ENCODE measurements around the gene LLPH.
"Not testable (repeated sequence)": the region's sequence is repeated elsewhere in the genome, so short reads cannot be mapped to it uniquely, and the experiment has no call there.

The LLPH gene

DNA sequence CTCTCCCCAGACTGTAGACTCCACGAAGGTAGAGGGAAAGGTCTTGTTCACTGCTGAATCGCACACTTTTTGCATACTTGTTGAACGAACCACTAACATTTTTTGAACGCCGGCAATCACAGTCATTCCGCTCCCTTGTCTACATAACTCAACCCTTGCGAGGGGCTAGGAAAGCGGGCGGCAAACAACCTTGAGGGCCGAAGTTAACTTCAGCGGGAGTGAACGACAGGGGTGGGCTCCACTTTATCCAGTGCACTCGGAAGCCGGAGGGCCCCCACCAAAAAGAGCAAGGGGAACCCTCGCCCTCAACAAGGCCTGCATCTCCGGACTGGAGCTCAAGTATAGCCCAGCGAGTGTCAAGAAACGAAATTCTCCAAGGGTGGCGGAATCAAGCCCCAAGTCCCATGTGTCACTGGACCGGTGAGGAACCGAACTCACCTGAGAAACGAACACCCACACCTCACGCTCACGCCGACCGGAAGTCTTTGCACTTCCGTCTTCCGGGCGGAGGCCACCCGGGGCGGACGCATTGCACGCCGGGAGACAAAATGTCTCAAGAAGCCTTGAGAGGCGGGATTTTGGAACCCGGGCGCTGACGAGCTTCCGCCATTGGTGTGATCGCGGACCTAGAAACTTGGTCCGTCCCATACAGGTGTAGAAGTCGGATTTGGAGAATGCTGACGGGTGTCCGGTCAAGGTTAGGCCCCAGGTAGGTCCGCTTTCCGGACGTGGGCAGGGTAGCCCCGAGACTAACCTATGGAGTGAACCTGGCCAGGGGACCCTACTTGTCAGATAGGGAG is at the start of gene LLPH:
Gene LLPH (minus strand): TSS at position 484 of the 800 bp plus-strand sequence. CDS start 1,644 bp downstream, outside the sequence.
- Mint-ChIP-seq H3K36me3 (ENCODE audit: low read depth) (peaks cover 46% of the 10 kb centered on the region), H3K4me1 (ENCODE audit: low read depth) (peaks cover 39% of the 10 kb centered on the region), H3K27me3 (ENCODE audit: low read depth) (no peaks in the 10 kb centered on the region), H3K4me3 (peak within 1 kb of the TSS; percentile 96), H3K27ac (peak within 1 kb of the TSS; percentile 96), H3K9me3 (no peaks in the 10 kb centered on the region)
- peak; percentile 89 for DNase-seq (ENCODE audit: low spot score)

DNA sequence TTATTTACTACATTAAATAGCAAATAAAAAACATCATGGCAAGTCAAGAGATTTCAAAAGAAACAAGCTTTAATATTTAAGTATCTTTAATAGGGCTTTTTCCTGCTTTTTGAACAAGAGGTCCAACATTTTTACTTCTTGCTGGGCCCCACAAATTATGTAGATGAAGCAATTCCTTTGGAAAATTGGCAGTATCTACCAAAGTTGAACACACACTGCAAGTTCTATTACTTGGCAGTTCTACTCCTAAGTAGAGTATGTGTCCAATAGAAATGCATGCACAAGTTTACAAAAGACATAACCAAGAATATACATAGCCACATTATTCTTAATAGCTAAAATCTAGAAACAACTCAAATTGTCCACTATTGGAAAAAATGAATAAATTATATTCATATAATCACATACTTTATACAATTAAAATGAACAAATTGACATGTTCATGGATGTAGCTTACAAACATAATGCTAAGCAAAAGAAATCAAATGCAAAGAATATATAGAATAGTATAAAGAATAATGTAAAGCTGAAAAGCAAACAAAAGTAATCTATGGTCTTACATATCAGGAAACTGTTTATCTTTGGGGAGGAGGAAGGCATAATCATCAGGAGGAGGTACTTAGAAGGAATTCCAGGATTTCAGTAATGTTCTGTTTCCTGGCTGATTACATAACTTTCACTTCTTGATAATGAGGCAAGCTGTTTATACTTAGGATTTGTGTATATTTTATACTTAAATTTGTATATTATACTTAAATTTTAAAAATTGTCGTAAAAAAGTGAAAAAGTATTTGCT is 45.8 kb upstream of the LLPH start:
- no peaks in the 10 kb centered on the region for H3K9me3 Mint-ChIP-seq
- DNase-seq (ENCODE audit: low spot score): no peak
- H3K4me3 Mint-ChIP-seq: no peak overlapping the region
- peaks cover under 1% of the 10 kb centered on the region for H3K4me1 Mint-ChIP-seq (ENCODE audit: low read depth)
- H3K36me3 Mint-ChIP-seq (ENCODE audit: low read depth): no peaks in the 10 kb centered on the region
- peaks cover 28% of the 10 kb centered on the region for H3K27me3 Mint-ChIP-seq (ENCODE audit: low read depth)
- H3K27ac Mint-ChIP-seq: no peak overlapping the region

DNA sequence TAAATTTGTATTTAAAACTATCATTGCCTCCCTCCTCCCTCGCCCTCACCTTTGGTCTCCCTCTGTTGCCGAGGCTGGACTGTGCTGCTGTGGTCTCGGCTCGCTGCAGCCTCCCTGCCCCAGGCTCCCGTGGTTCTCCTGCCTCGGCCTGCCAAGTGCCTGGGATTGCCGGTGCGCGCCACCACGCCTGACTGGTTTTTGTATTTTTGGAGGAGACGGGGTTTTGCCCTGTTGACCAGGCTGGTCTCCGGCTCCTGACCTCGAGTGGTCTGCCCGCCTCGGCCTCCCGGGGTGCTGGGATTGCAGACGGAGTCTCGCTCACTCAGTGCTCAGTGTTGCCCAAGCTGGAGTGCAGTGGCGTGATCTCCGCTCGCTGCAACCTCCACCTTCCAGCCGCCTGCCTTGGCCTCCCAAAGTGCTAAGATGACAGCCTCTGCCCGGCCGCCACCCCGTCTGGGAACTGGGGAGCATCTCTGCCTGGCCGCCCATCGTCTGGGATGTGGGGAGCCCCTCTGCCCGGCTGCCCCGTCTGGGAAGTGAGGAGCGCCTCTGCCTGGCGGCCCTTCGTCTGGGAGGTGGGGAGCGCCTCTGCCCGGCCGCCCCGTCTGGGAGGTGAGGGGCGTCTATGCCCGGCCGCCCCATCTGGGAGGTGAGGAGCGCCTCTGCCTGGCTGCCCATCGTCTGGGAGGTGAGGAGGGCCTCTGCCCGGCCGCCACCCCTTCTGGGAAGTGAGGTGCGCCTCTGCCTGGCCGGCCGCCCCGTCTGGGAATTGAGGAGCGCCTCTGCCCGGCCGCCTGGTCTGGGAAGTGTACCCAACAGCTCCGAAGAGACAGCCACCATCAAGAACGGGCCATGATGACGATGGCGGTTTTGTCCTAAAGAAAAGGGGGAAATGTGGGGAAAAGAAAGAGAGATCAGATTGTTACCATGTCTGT is 44.1 kb upstream of the LLPH start:
- H3K27me3 Mint-ChIP-seq (ENCODE audit: low read depth): peaks cover 28% of the 10 kb centered on the region
- not testable (repeated sequence) for H3K27ac Mint-ChIP-seq; DNase-seq (ENCODE audit: low spot score); H3K9me3 Mint-ChIP-seq; H3K36me3 Mint-ChIP-seq (ENCODE audit: low read depth); H3K4me1 Mint-ChIP-seq (ENCODE audit: low read depth); H3K4me3 Mint-ChIP-seq

DNA sequence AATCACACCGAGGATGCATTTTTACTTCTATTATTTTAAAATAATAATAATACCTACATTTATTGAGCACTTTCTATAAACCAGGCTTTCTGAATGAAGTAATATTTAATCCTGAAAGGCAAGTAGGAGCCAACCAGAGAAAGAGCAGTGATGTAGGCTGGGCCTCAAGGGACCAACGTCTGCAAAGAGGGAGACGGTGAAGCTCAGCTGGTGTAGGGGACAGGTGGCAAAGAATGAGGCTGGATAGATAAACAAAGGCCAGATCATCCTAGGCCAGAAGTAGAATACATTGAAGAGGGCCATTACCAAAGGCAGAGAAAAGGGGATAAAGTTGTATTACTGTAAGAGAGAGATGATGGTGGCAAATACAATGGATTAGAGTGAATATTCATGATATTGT is 40.1 kb upstream of the LLPH start:
- Mint-ChIP-seq H3K27ac (peak overlapping the region; percentile 98), H3K4me1 (ENCODE audit: low read depth) (peaks cover 20% of the 10 kb centered on the region)

DNA sequence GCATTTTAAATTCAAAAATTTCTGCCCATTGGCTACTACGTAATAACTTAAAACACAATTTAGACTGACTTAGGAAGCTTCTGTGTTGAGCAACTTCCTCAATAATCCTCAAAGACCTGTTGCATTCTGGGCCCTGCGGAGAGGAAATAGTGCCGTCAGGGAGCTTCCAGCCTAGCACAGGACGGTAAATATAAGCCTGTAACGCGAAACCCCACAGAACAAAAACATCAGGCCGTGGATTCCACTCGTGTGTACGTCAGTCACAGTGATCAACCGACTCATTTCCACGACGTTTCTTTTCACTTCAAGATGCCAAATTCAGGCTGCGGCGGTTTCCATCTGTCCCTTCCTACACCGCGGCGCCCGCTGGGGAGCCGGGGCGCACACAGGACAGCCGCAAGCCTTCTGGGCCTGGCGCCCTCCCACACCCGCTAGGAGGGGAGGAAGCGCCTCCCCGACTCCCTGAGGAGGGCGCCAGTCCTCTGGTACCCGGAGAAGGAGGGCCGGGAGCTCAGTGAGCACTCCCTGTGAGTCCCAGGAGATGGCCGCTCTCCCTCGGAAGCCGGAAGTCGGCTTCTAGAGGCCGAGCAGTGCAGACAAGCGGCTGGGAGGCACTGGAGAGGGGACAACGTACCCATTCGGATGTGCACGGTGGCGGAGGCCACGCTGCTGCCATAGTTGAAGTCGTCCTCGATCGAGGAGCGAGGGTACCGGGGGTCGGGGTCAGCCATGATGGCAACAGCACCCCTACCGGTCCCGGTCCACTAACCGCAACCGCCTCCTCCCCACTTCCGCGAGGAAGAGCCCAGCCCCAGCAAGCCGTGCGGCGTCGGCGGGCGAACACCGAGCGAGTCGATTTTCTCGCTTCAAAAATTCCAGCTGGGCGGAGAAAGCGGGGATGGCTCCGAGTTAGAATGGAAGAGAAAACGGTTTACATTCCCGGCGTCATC is 38.9 kb upstream of the LLPH start, which contains the start of gene TMBIM4:
Gene TMBIM4 (minus strand): TSS at position 776 of the 950 bp plus-strand sequence. CDS start 45 bp downstream, at position 731.
- Mint-ChIP-seq H3K4me3 (peak within 1 kb of the TSS; percentile 94), H3K36me3 (ENCODE audit: low read depth) (peaks cover 38% of the 10 kb centered on the region), H3K4me1 (ENCODE audit: low read depth) (peaks cover 23% of the 10 kb centered on the region), H3K27me3 (ENCODE audit: low read depth) (no peaks in the 10 kb centered on the region), H3K9me3 (peaks cover 28% of the 10 kb centered on the region), H3K27ac (peak within 1 kb of the TSS; percentile 98)
- peak; percentile 88 for DNase-seq (ENCODE audit: low spot score)

More for the DNA sequence above, 40.1 kb upstream of the LLPH start:
- DNase-seq (ENCODE audit: low spot score): no peak
- Mint-ChIP-seq H3K4me3 (peak overlapping the region; percentile 94), H3K9me3 (peaks cover 17% of the 10 kb centered on the region), H3K27me3 (ENCODE audit: low read depth) (peaks cover 2% of the 10 kb centered on the region), H3K36me3 (ENCODE audit: low read depth) (peaks cover 29% of the 10 kb centered on the region)

DNA sequence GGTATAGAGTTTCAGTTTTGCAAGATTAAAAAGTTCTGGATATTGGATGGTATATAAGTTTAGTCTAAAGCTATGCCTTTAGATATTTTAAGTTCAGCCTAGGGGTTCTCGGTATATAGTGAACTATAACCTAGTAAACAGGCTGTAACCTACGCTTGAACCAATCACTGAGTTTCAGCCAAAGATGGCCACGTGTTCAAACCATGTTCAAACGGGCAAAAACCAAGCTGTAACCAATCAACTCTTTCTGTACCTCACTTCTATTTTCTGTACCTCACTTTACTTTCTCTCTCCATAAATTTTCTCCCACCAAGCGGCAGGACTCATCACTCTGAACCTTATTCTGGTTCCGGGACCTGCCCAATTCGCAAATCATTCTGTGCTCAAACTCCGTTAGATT is 37.9 kb upstream of the LLPH start:
- peaks cover 32% of the 10 kb centered on the region for H3K9me3 Mint-ChIP-seq
- H3K4me3 Mint-ChIP-seq: peak overlapping the region; percentile 94
- peak overlapping the region; percentile 98 for H3K27ac Mint-ChIP-seq
- DNase-seq (ENCODE audit: low spot score): no peak
- peaks cover 27% of the 10 kb centered on the region for H3K4me1 Mint-ChIP-seq (ENCODE audit: low read depth)
- no peaks in the 10 kb centered on the region for H3K27me3 Mint-ChIP-seq (ENCODE audit: low read depth)
- peaks cover 46% of the 10 kb centered on the region for H3K36me3 Mint-ChIP-seq (ENCODE audit: low read depth)

DNA sequence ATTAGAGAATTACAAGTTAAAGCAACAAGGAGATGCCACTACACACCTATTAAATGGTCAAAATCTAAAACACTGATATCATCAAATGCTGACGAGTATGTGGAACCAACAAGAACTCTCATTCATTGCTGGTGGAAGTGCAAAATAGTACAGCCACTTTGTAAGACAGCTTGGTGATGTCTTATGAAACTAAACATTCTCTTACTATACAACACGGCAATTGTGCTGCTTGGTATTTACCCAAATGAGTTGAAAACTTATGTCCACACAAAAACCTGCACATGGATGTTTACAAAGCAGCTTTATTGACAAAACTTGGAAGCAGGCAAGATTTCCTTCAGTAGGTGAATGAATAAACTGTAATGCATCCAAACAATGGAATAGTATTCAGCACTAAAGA is 36.0 kb upstream of the LLPH start:
- Mint-ChIP-seq H3K9me3 (peaks cover 32% of the 10 kb centered on the region), H3K27ac (no peak overlapping the region), H3K4me3 (peak overlapping the region; percentile 23), H3K4me1 (ENCODE audit: low read depth) (peaks cover 33% of the 10 kb centered on the region), H3K27me3 (ENCODE audit: low read depth) (no peaks in the 10 kb centered on the region), H3K36me3 (ENCODE audit: low read depth) (peaks cover 58% of the 10 kb centered on the region)
- no peak for DNase-seq (ENCODE audit: low spot score)

DNA sequence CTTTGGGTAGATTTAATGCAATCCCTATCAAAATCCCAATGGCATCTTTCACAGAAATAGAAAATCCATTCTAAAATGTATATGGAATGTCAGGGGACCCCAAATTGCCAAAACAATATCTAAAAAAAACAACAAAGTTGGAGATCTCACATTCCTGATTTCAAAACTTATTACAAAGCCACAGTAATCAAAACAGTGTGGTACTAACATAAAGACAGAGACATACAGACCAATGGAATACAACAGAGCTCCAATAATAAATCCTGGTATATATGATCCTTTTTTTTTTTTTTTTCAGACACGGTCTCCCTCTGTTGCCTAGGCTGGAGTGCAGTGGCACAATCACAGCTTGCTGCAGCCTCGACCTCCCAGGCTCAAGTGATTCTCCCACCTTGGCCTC is 34.6 kb upstream of the LLPH start:
- H3K36me3 Mint-ChIP-seq (ENCODE audit: low read depth): peaks cover 66% of the 10 kb centered on the region
- H3K27ac Mint-ChIP-seq: no peak overlapping the region
- H3K4me3 Mint-ChIP-seq: no peak overlapping the region
- H3K9me3 Mint-ChIP-seq: peaks cover 28% of the 10 kb centered on the region
- no peaks in the 10 kb centered on the region for H3K27me3 Mint-ChIP-seq (ENCODE audit: low read depth)
- peaks cover 28% of the 10 kb centered on the region for H3K4me1 Mint-ChIP-seq (ENCODE audit: low read depth)
- DNase-seq (ENCODE audit: low spot score): no peak

DNA sequence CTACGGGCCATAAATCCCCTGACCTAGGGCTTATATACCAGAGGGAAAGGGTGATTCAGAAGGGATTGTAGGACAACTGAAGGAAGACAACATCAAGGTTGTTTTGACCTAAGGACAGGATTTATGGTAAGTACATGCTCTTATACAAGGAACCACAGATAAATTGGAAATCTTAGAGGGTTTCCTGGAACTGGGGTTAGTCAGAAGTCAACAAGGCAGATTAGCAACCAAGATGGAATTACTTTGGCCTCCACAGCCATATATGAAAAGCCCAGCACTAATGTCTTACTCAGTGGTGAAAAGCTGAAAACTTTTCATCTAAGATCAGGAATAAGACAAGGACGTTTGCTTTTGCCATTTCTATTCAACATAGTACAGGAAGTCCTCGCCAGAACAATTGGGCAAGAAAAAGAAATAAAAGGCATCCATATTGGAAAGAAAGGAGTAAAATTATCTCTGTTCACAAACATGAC is 33.8 kb upstream of the LLPH start:
- peaks cover 31% of the 10 kb centered on the region for H3K4me1 Mint-ChIP-seq (ENCODE audit: low read depth)
- no peak for DNase-seq (ENCODE audit: low spot score)
- H3K27me3 Mint-ChIP-seq (ENCODE audit: low read depth): no peaks in the 10 kb centered on the region
- peaks cover 73% of the 10 kb centered on the region for H3K36me3 Mint-ChIP-seq (ENCODE audit: low read depth)
- peaks cover 28% of the 10 kb centered on the region for H3K9me3 Mint-ChIP-seq
- no peak overlapping the region for H3K4me3 Mint-ChIP-seq
- no peak overlapping the region for H3K27ac Mint-ChIP-seq

DNA sequence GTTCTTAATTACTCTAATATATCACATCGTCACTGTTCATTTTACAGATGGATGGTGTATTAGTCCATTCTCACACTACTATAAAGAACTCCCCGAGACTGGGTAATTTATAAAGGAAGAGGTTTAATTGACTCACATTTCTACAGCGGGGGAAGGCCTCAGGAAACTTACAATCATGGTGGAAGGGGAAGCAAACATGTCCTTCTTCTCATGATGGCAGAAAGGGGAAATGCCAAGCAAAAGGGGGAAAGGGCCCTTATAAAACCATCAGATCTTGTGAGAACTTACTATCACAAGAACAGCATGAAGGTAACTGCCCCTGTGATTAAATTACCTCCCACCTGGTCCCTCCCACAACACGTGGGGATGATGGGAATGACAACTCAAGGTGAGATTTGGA is 32.7 kb upstream of the LLPH start:
- Mint-ChIP-seq H3K36me3 (ENCODE audit: low read depth) (peaks cover 71% of the 10 kb centered on the region), H3K4me1 (ENCODE audit: low read depth) (peaks cover 29% of the 10 kb centered on the region), H3K27me3 (ENCODE audit: low read depth) (no peaks in the 10 kb centered on the region), H3K4me3 (no peak overlapping the region), H3K9me3 (peaks cover 28% of the 10 kb centered on the region), H3K27ac (no peak overlapping the region)
- DNase-seq (ENCODE audit: low spot score): no peak

DNA sequence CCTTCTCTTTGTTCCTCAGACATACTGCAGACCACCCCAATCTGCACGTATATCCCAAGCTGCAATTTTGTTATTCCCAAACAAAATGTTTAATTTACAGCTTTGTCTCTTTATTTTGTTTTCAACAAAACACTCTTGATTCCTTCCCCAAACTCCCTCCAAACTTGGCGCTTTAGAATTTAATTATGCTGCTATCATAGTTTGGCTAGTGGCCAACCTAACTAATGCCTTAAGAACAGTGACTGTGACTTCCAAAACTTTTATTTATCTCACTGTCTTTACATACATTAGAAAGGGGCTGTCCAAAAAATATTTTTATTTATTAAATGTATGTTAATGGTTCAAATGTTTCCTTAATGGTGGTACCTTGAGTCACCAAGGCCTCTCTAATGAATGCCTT is 32.2 kb upstream of the LLPH start:
- no peaks in the 10 kb centered on the region for H3K27me3 Mint-ChIP-seq (ENCODE audit: low read depth)
- H3K36me3 Mint-ChIP-seq (ENCODE audit: low read depth): peaks cover 69% of the 10 kb centered on the region
- no peak overlapping the region for H3K27ac Mint-ChIP-seq
- no peak overlapping the region for H3K4me3 Mint-ChIP-seq
- H3K9me3 Mint-ChIP-seq: peaks cover 28% of the 10 kb centered on the region
- peaks cover 26% of the 10 kb centered on the region for H3K4me1 Mint-ChIP-seq (ENCODE audit: low read depth)
- no peak for DNase-seq (ENCODE audit: low spot score)

DNA sequence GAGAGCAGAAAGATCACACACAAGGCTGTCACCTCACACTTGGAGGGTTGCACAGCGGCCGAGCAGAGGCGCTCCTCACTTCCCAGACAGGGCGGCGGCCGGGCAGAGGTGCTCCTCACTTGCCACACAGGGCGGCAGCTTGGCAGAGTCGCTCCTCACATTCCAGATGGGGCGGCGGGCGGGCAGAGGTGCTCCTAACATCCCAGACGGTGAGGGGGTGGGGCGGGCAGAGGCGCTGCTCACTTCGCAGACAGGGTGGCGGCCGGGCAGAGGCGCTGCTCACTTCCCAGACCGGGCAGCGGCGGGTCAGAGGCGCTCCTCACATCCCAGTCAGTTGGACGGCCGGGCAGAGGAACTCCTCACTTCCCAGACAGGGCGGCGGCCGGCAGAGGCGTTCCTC is 30.2 kb upstream of the LLPH start:
- peaks cover 50% of the 10 kb centered on the region for H3K36me3 Mint-ChIP-seq (ENCODE audit: low read depth)
- no peak for DNase-seq (ENCODE audit: low spot score)
- peaks cover 22% of the 10 kb centered on the region for H3K4me1 Mint-ChIP-seq (ENCODE audit: low read depth)
- no peak overlapping the region for H3K4me3 Mint-ChIP-seq
- no peak overlapping the region for H3K27ac Mint-ChIP-seq
- H3K9me3 Mint-ChIP-seq: peaks cover 16% of the 10 kb centered on the region
- H3K27me3 Mint-ChIP-seq (ENCODE audit: low read depth): no peaks in the 10 kb centered on the region

Data from T-helper 2 cell treated with Interferon-gamma antibody and Interleukin-4, amounts not matched to agents 5 μg/mL and 100 μg/mL, for 36 hours (primary cell).